Measurements from ENCODE around the gene GAS7.

Gene GAS7

DNA sequence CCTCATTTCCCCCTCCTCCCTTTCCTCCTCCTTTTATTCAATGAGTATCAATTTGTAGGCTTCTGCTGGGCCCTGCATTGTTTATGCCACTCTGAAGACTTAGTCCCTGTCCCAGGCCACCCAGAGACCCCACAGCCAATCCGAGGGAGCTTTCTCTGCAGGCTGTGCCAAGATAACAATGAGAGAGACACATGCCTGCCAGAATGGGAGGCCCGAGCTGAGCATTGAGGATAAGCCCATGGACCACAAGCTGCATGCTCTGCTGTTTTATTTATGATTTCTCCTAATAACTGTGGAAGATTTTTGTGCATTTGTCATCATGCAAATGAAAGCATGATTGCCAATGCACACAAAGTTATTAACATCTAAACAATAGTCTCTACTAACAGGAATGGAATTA, 296.3 kb downstream of the GAS7 start:
- Histone ChIP-seq H3K9me3 (ENCODE audit: control insufficient read depth, low read length) (no peaks in the 10 kb centered on the region), H3K27ac (ENCODE audit: low read depth, low read length, severe bottlenecking) (no peak overlapping the region), H3K4me1 (ENCODE audit: control insufficient read depth, insufficient read depth, low read length, poor library complexity, severe bottlenecking) (peaks cover 12% of the 10 kb centered on the region), H3K4me3 (ENCODE audit: extremely low read depth, insufficient read depth, low read length, poor library complexity, severe bottlenecking) (no peak overlapping the region), H3K36me3 (ENCODE audit: control insufficient read depth, insufficient read depth, low read length) (no peaks in the 10 kb centered on the region)
- WGBS, 2 experiments (ENCODE audit: insufficient coverage in 2 of 2), result 34% methylated on average over 2 of the region's 2 CpGs; no CpG with 5 or more reads in 1 of the 2 experiments

DNA sequence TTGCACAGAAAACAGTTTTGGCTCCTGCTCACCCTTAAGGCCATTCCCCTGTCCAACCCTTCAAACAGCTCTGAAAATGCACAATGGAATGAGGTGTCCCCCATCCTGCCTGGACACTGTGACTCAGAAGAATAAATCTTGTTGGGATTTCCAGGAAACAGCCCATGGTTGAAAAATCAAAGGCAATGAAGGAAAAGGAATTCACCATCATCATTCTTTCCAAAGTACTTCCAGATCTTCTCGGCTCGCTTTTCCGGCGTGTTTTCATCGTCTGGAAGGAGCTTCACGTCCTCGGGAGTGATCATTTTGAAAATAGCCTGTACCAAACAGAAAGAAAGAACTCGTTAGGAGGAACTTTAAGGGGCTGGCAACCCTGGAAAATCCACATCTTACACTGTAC, 297.6 kb downstream of the GAS7 start:
- Histone ChIP-seq H3K4me3 (ENCODE audit: extremely low read depth, insufficient read depth, low read length, poor library complexity, severe bottlenecking) (no peak overlapping the region), H3K4me1 (ENCODE audit: control insufficient read depth, insufficient read depth, low read length, poor library complexity, severe bottlenecking) (peaks cover 12% of the 10 kb centered on the region), H3K27ac (ENCODE audit: low read depth, low read length, severe bottlenecking) (peak overlapping the region; percentile 94), H3K36me3 (ENCODE audit: control insufficient read depth, insufficient read depth, low read length) (no peaks in the 10 kb centered on the region), H3K9me3 (ENCODE audit: control insufficient read depth, low read length) (no peaks in the 10 kb centered on the region)
- WGBS, 2 experiments (ENCODE audit: insufficient coverage in 2 of 2), result 90 to 100% methylated on average over 1 to 8 of the region's 8 CpGs

GRCh38 chr17:9900044-9900594, 298.3 kb downstream of the GAS7 start:
- peak overlapping the region; percentile 94 for H3K27ac ChIP-seq (ENCODE audit: low read depth, low read length, severe bottlenecking)

GRCh38 chr17:9899280-9900043, 298.9 kb downstream of the GAS7 start:
- Histone ChIP-seq H3K4me1 (ENCODE audit: control insufficient read depth, insufficient read depth, low read length, poor library complexity, severe bottlenecking) (peaks cover 12% of the 10 kb centered on the region), H3K36me3 (ENCODE audit: control insufficient read depth, insufficient read depth, low read length) (no peaks in the 10 kb centered on the region), H3K27ac (ENCODE audit: low read depth, low read length, severe bottlenecking) (peak overlapping the region; percentile 94), H3K9me3 (ENCODE audit: control insufficient read depth, low read length) (no peaks in the 10 kb centered on the region), H3K4me3 (ENCODE audit: extremely low read depth, insufficient read depth, low read length, poor library complexity, severe bottlenecking) (no peak overlapping the region)
- WGBS, 2 experiments (ENCODE audit: insufficient coverage in 2 of 2), result 92 to 97% methylated on average over 15 to 18 of the region's 21 CpGs

More at GRCh38 chr17:9900044-9900594, 298.3 kb downstream of the GAS7 start:
- Histone ChIP-seq H3K9me3 (ENCODE audit: control insufficient read depth, low read length) (no peaks in the 10 kb centered on the region), H3K36me3 (ENCODE audit: control insufficient read depth, insufficient read depth, low read length) (no peaks in the 10 kb centered on the region), H3K4me1 (ENCODE audit: control insufficient read depth, insufficient read depth, low read length, poor library complexity, severe bottlenecking) (peaks cover 12% of the 10 kb centered on the region), H3K4me3 (ENCODE audit: extremely low read depth, insufficient read depth, low read length, poor library complexity, severe bottlenecking) (no peak overlapping the region)
- WGBS, 2 experiments (ENCODE audit: insufficient coverage in 2 of 2), result 68 to 77% methylated on average over 8 of the region's 8 CpGs

GRCh38 chr17:9898812-9899211, 299.6 kb downstream of the GAS7 start:
- no peaks in the 10 kb centered on the region for H3K9me3 ChIP-seq (ENCODE audit: control insufficient read depth, low read length)
- 94 to 97% methylated on average over 7 to 8 of the region's 8 CpGs for WGBS, 2 experiments (ENCODE audit: insufficient coverage in 2 of 2)
- H3K4me1 ChIP-seq (ENCODE audit: control insufficient read depth, insufficient read depth, low read length, poor library complexity, severe bottlenecking), result peaks cover 12% of the 10 kb centered on the region

GRCh38 chr17:9897372-9897968, 300.9 kb downstream of the GAS7 start:
- 87 to 88% methylated on average over 5 to 10 of the region's 13 CpGs for WGBS, 2 experiments (ENCODE audit: insufficient coverage in 2 of 2)
- no peak overlapping the region for H3K4me3 ChIP-seq (ENCODE audit: extremely low read depth, insufficient read depth, low read length, poor library complexity, severe bottlenecking)
- H3K27ac ChIP-seq (ENCODE audit: low read depth, low read length, severe bottlenecking), result no peak overlapping the region
- H3K4me1 ChIP-seq (ENCODE audit: control insufficient read depth, insufficient read depth, low read length, poor library complexity, severe bottlenecking), result peaks cover 12% of the 10 kb centered on the region
- H3K36me3 ChIP-seq (ENCODE audit: control insufficient read depth, insufficient read depth, low read length), result no peaks in the 10 kb centered on the region
- H3K9me3 ChIP-seq (ENCODE audit: control insufficient read depth, low read length), result no peaks in the 10 kb centered on the region

More at GRCh38 chr17:9898812-9899211, 299.6 kb downstream of the GAS7 start:
- H3K27ac ChIP-seq (ENCODE audit: low read depth, low read length, severe bottlenecking), result no peak overlapping the region
- no peaks in the 10 kb centered on the region for H3K36me3 ChIP-seq (ENCODE audit: control insufficient read depth, insufficient read depth, low read length)
- no peak overlapping the region for H3K4me3 ChIP-seq (ENCODE audit: extremely low read depth, insufficient read depth, low read length, poor library complexity, severe bottlenecking)

DNA sequence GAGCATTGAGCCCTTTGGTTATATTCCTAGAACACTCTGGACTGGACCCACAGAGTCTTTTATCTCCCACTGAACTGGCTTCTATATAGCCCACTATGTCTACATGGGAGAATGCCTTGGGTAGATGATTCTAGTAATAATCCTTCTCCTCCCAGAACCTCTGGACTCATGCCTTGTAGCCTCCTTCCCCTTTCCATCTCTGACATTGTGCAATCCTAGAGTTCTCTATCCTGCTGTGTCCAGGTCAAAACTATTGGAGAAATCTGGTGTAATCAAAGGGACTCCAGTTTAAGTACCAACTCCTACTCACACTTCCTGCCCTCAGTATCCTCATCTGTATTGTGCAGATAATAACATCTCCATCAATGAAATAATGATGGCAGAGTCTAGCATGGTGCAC, 302.5 kb downstream of the GAS7 start:
- H3K27ac ChIP-seq (ENCODE audit: low read depth, low read length, severe bottlenecking), result no peak overlapping the region
- no peaks in the 10 kb centered on the region for H3K36me3 ChIP-seq (ENCODE audit: control insufficient read depth, insufficient read depth, low read length)
- H3K4me1 ChIP-seq (ENCODE audit: control insufficient read depth, insufficient read depth, low read length, poor library complexity, severe bottlenecking), result peaks cover 8% of the 10 kb centered on the region
- no peak overlapping the region for H3K4me3 ChIP-seq (ENCODE audit: extremely low read depth, insufficient read depth, low read length, poor library complexity, severe bottlenecking)
- H3K9me3 ChIP-seq (ENCODE audit: control insufficient read depth, low read length), result no peaks in the 10 kb centered on the region

- WGBS, 2 experiments (ENCODE audit: insufficient coverage in 2 of 2), result 94% methylated on average over 2 of the region's 3 CpGs
- no peaks in the 10 kb centered on the region for H3K4me1 ChIP-seq (ENCODE audit: control insufficient read depth, insufficient read depth, low read length, poor library complexity, severe bottlenecking)
- H3K4me3 ChIP-seq (ENCODE audit: extremely low read depth, insufficient read depth, low read length, poor library complexity, severe bottlenecking), result no peak overlapping the region
- no peak overlapping the region for H3K27ac ChIP-seq (ENCODE audit: low read depth, low read length, severe bottlenecking)
- no peaks in the 10 kb centered on the region for H3K9me3 ChIP-seq (ENCODE audit: control insufficient read depth, low read length)
- H3K36me3 ChIP-seq (ENCODE audit: control insufficient read depth, insufficient read depth, low read length), result no peaks in the 10 kb centered on the region
These were observed 304.2 kb downstream of the GAS7 start for GRCh38 chr17:9894231-9894630.

- no peaks in the 10 kb centered on the region for H3K4me1 ChIP-seq (ENCODE audit: control insufficient read depth, insufficient read depth, low read length, poor library complexity, severe bottlenecking)
- 100% methylated on average over 1 of the region's 3 CpGs; no CpG with 5 or more reads in 1 of the 2 experiments for WGBS, 2 experiments (ENCODE audit: insufficient coverage in 2 of 2)
- no peak overlapping the region for H3K27ac ChIP-seq (ENCODE audit: low read depth, low read length, severe bottlenecking)
- H3K36me3 ChIP-seq (ENCODE audit: control insufficient read depth, insufficient read depth, low read length), result no peaks in the 10 kb centered on the region
- H3K9me3 ChIP-seq (ENCODE audit: control insufficient read depth, low read length), result no peaks in the 10 kb centered on the region
- no peak overlapping the region for H3K4me3 ChIP-seq (ENCODE audit: extremely low read depth, insufficient read depth, low read length, poor library complexity, severe bottlenecking)
These were observed 304.9 kb downstream of the GAS7 start for GRCh38 chr17:9893411-9894012.

- Histone ChIP-seq H3K27ac (ENCODE audit: low read depth, low read length, severe bottlenecking) (no peak overlapping the region), H3K4me3 (ENCODE audit: extremely low read depth, insufficient read depth, low read length, poor library complexity, severe bottlenecking) (no peak overlapping the region), H3K9me3 (ENCODE audit: control insufficient read depth, low read length) (no peaks in the 10 kb centered on the region), H3K36me3 (ENCODE audit: control insufficient read depth, insufficient read depth, low read length) (no peaks in the 10 kb centered on the region), H3K4me1 (ENCODE audit: control insufficient read depth, insufficient read depth, low read length, poor library complexity, severe bottlenecking) (no peaks in the 10 kb centered on the region)
- WGBS, 2 experiments (ENCODE audit: insufficient coverage in 2 of 2), result 5 to 15% methylated on average over 2 of the region's 2 CpGs
These were observed 308.3 kb downstream of the GAS7 start for GRCh38 chr17:9890124-9890523.
